SK-N-MC (cell line): ENCODE measurements around the gene ARG2.

Experiments
- DNase-seq: peaks from one replicate; pipeline ENCODE4 v3.0.0-alpha.2; 2011; ENCODE audit warnings: low read depth, low spot score
- H3K27ac ChIP-seq: fragments of 200-600 bp; sonication (generic); 2 replicates; pipeline ENCODE4 v1.5.1; 2016; ENCODE audit warnings: mixed run types
- H3K36me3 ChIP-seq: fragments of 200-600 bp; sonication (generic); 2 replicates; pipeline ENCODE4 v1.6.1; 2017; ENCODE audit warnings: antibody characterized with exemption, low read length, mixed read lengths; ENCODE audit not compliant: insufficient read depth
- H3K4me3 ChIP-seq: fragments of 200-600 bp; sonication (generic); 2 replicates; pipeline ENCODE4 v1.5.1; 2016
- H3K9ac ChIP-seq: fragments of 200-600 bp; sonication (generic); 2 replicates; pipeline ENCODE4 v1.8.0; 2017; ENCODE audit warnings: mixed run types, mixed read lengths; ENCODE audit not compliant: insufficient read length
- H3K9me3 ChIP-seq: fragments of 200-600 bp; sonication (generic); 2 replicates; pipeline ENCODE4 v1.6.1; 2017; ENCODE audit warnings: low read depth, mild to moderate bottlenecking, antibody characterized with exemption, low read length, moderate library complexity, mixed read lengths
- EZH2 ChIP-seq: fragments of 200-600 bp; sonication (generic); IDR thresholded peaks from one replicate; pipeline ENCODE4 v1.6.1; 2017; ENCODE audit warnings: antibody characterized with exemption
- FOXP2 ChIP-seq: optimal IDR thresholded peaks from 2 replicates; pipeline ENCODE3; 2011; ENCODE audit warnings: mild to moderate bottlenecking, moderate library complexity; ENCODE audit not compliant: insufficient read depth; ENCODE audit errors: extremely low read length, control extremely low read depth
- POLR2AphosphoS5 ChIP-seq: IDR thresholded peaks from 2 replicates; pipeline ENCODE4 v1.6.1; 2012; ENCODE audit warnings: mild to moderate bottlenecking, low read depth, low read length, borderline replicate concordance

The ARG2 gene

DNA sequence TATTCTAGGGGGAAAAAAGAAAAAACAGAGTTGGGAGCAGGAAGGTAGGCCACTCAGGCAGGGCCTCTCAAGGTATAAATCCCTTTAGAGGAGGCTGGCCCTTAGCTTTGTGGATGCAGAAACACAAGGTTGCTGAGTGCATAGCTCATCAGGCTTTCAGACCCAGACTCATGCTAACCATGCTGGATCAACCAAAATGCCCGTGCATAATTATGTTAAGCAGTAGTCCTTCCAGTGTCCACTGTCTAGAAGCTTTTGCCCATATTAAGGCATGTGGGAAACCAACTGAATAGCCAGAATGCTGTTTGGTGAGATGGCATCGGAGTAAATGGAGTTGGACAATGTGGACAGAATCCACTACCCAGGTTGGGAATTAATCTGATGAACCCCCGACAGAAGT lies 18.9 kb downstream of the ARG2 start:
- H3K27ac ChIP-seq = no peak overlapping the region
- peaks cover 6% of the 10 kb centered on the region; the same call in 1 of the 2 replicates for H3K36me3 ChIP-seq
- TF ChIP-seq POLR2AphosphoS5 (no peak), EZH2 (no peak), FOXP2 (no peak)
- H3K4me3 ChIP-seq = no peak overlapping the region
- H3K9me3 ChIP-seq = no peaks in the 10 kb centered on the region
- no peak for DNase-seq
- H3K9ac ChIP-seq = no peak overlapping the region

DNA sequence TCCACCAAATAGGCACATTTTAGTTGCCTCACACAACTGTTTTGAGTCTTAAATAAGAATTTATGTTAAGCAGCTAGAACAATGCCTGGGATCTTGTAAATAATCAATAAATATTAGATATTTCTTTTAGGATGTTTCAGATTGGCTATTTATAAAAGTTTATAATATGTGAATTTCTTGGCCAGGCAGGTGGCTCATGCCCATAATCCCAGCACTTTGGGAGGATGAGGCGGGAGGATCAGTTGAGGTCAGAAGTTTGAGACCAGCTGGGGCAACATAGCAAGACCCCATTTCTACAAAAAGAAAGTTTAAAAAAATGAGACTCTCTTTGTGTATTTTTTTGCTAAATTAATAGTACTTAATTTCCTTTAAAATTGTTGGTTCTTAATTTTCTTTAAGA lies 21.8 kb downstream of the ARG2 start:
- Histone ChIP-seq H3K27ac (no peak overlapping the region), H3K9ac (no peak overlapping the region), H3K36me3 (peaks cover 26% of the 10 kb centered on the region), H3K4me3 (no peak overlapping the region), H3K9me3 (no peaks in the 10 kb centered on the region)
- no peak for TF ChIP-seq EZH2
- TF ChIP-seq FOXP2 = no peak
- TF ChIP-seq POLR2AphosphoS5 = no peak
- DNase-seq = no peak

- DNase-seq = no peak
- H3K4me3 ChIP-seq = no peak overlapping the region
- no peaks in the 10 kb centered on the region for H3K9me3 ChIP-seq
- H3K36me3 ChIP-seq = peaks cover 31% of the 10 kb centered on the region
- H3K27ac ChIP-seq = no peak overlapping the region
- TF ChIP-seq EZH2 (no peak), FOXP2 (no peak), POLR2AphosphoS5 (no peak)
- no peak overlapping the region for H3K9ac ChIP-seq
Measured at GRCh38 chr14:67641902-67642749, 22.4 kb downstream of the ARG2 start.

DNA sequence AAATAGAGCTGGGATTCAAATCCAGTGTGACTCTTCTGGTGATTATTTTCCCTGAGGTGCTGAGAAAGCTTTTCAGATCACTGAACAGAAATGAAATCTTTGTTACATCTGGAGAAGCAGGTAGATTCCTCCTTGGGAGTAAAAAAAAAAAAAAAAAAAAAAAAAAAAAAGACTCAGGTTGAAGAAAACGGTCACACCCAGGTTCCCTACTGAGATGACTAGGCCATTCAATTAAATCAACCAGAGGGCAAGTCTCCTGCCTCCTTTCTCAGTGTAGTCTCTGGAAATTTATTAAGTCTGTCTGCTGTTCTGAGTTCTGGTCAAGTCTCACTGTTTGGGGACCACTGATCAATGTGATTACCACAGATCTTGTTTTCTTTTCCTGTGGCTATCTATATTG lies 24.0 kb downstream of the ARG2 start:
- TF ChIP-seq EZH2 (no peak), POLR2AphosphoS5 (no peak)

DNA sequence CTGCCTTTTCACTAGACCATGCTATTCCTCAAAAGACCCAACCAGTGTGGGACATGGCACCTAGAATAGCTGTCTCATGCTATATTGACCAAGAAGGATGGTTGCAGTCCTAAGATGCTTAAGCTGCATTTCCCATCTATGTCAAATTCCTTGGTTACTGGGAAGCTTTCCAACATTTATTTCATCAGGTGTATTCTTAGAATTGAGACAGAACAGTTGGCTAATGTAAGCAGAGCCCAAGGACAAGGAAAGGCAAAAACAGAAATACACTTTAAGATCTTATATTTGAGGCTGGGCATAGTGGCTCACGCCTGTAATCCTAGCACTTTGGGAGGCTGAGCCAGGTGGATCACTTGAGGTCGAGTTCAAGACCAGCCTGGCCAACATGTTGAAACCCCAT lies 24.7 kb downstream of the ARG2 start:
- Histone ChIP-seq H3K36me3 (peaks cover 50% of the 10 kb centered on the region), H3K27ac (no peak overlapping the region), H3K9ac (no peak overlapping the region), H3K4me3 (no peak overlapping the region), H3K9me3 (no peaks in the 10 kb centered on the region)
- TF ChIP-seq EZH2 (no peak), POLR2AphosphoS5 (no peak), FOXP2 (no peak)
- DNase-seq = no peak

More for the DNA sequence above, 24.0 kb downstream of the ARG2 start:
- H3K9ac ChIP-seq = no peak overlapping the region
- no peak overlapping the region for H3K4me3 ChIP-seq
- no peak overlapping the region; the same call in 1 of the 2 replicates for H3K27ac ChIP-seq
- no peak for DNase-seq
- H3K36me3 ChIP-seq = peaks cover 43% of the 10 kb centered on the region
- no peaks in the 10 kb centered on the region for H3K9me3 ChIP-seq

- no peak for DNase-seq
- Histone ChIP-seq H3K9me3 (no peaks in the 10 kb centered on the region), H3K27ac (no peak overlapping the region), H3K36me3 (peaks cover 60% of the 10 kb centered on the region), H3K4me3 (no peak overlapping the region), H3K9ac (no peak overlapping the region)
- TF ChIP-seq FOXP2 (no peak), POLR2AphosphoS5 (no peak), EZH2 (no peak)
Measured at GRCh38 chr14:67645414-67645813, 25.7 kb downstream of the ARG2 start.

DNA sequence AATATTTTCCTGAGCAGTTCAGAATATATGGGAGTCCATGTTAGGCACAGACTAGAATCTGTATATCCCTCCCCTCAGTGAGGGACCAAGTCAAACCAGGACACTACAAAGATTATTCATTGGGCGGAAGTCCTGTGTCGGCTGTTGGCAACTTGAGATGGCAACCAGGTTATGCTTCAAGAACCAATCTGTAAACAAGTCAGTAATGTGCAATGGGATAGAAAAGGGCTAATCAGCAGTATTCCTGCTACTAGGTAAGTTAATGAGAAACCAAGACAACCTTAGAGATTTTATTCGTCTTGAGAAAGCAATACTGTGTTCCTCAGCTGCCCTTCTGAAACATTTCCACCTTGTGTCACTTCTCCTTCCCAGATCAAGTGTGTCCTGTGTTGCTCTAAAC lies 26.4 kb downstream of the ARG2 start:
- peaks cover 68% of the 10 kb centered on the region for H3K36me3 ChIP-seq
- no peak overlapping the region for H3K9ac ChIP-seq
- DNase-seq = no peak
- no peak overlapping the region for H3K27ac ChIP-seq
- H3K9me3 ChIP-seq = no peaks in the 10 kb centered on the region
- no peak overlapping the region for H3K4me3 ChIP-seq
- TF ChIP-seq POLR2AphosphoS5 (no peak), FOXP2 (no peak), EZH2 (no peak)

DNA sequence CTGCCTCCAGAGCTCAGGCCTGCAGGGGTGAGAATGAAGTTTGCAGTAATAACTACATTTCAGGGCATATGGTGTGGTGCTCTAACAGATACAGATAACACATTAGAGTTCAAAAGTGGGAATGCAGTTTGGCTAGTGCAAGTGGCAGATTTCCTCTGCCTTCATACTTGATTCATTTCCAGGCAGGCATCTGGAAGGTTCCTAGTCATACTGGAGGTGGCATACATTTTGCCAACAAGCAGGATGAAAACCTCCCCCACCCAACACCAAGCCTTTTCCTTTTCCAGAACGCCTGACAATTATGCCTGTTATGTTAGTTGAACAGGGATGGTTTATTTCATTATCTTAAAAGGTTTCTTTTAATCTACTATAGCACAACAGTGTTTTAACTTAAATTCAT lies 30.4 kb downstream of the ARG2 start:
- peaks cover 91% of the 10 kb centered on the region for H3K36me3 ChIP-seq

More for the DNA sequence above, 30.4 kb downstream of the ARG2 start:
- no peak for DNase-seq
- Histone ChIP-seq H3K27ac (no peak overlapping the region), H3K9ac (no peak overlapping the region), H3K4me3 (no peak overlapping the region), H3K9me3 (no peaks in the 10 kb centered on the region)
- no peak for TF ChIP-seq POLR2AphosphoS5
- no peak for TF ChIP-seq FOXP2
- no peak for TF ChIP-seq EZH2
